GM21619 (cell line): ENCODE measurements around the gene CCDC88B.

Experiments
- ATAC-seq: cut with Tn5 transposase; IDR thresholded peaks from one replicate; pipeline ENCODE4 v1.9.1; 2021; ENCODE audit not compliant: unreplicated experiment

CCDC88B gene

GRCh38 chr11:64379817-64380709, 40.1 kb downstream of the CCDC88B start:
- no peak for ATAC-seq

- ATAC-seq, result no peak
Measured at GRCh38 chr11:64381350-64381749, 41.3 kb downstream of the CCDC88B start.

- ATAC-seq, result no peak
Measured at GRCh38 chr11:64382047-64382446, 42.0 kb downstream of the CCDC88B start.

DNA sequence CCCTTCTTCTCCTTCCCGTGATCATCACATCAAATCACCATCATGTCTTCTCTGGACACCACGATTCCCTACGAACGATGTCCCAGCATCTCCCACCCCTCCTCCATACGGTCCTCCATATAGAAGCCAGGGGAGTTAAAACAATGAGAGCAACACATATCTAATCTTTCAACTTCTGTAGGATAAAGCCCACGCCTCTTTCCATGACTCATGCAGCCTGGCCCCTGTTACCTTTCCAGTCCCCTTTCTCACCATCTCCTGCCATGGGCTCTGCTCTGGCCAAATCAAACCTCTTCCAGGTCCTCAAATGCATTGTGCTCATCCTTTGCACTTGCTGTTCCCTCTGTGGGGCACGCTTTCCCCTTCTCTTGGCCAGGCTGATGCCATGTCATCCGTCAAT, 42.6 kb downstream of the CCDC88B start:
- no peak for ATAC-seq

GRCh38 chr11:64383580-64383979, 43.6 kb downstream of the CCDC88B start:
- ATAC-seq, result no peak

DNA sequence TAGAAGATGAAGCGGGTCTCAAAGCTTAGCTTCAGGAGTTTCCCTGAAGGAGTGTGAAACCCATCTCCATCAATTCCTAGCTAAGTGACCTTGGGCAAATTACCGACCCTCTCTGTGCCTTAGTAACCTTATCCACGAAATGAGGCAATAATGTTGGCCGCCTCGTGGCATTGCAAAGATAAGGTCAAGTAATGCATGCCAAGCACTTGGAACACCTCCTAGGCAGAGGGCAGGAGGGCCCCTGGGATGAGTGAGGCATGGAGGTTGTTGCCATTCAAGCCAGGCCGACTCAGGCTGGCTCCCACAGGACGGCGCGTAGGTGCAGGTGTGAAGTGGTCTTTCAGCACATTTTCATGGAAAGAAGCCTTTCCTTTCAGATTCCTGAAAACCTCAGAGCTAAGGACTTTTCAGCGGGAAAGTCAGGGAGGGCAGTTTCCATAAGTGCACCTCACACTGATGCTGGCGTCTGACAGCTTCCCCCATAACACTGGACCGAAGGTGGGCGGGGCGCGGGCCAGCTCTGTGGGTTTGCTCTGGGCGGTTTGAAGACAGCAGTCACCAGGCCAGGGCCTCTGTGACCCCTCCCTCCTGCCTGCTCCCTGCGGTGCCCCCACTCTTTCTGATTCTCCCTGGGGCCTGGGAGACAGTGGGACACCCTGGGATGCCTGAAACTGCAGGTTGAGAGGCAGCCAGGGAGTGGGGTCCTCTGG, 44.2 kb downstream of the CCDC88B start:
- ATAC-seq, result no peak

DNA sequence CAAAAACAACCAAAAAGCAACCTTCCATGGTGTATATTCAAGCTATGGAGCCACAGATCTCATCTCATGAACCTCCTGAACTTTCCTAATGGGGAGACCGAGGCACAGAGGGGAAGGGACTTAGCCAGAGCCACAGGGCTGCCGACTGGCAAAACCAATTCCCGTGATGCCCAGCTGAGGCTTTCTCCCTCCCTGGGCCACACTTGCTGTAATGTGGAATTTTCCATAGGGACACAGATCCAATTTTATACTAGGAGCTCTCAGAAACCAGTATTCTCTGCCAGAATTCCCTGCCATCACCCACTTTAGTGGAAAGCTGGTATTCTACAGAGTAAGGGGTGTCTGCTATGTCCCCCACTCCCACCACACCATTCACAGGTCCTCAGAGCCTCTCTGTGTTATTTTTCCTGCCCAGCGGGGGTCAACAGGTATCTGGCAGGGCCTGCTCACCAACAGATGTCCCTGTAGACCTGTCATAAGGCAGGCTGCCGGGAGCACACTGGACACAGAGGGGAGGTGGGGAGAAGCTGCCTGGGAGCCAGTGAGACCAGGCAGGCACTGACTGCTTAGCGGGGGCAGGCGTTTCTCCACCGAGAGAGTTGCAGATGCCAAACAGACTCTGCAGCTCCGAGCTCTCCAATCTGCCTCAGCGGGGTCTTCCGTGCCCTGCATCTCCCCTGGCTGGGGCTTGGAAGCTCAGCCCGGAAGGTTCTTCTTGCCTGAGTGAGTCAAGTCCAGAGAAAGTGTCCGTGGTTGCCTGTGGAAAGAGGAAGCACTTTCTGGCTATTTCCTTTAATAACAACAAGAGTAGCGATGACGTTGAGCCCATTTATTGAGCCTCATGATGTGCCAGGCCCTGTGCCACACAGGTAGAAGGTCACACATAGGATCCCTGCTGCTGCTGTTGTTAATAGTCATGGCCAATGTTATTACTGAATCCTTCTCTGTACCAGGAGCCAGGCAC, 45.3 kb downstream of the CCDC88B start:
- ATAC-seq, result no peak

- no peak for ATAC-seq
Measured at GRCh38 chr11:64385945-64386704, 46.1 kb downstream of the CCDC88B start.

GRCh38 chr11:64387916-64388315, 47.9 kb downstream of the CCDC88B start:
- ATAC-seq, result no peak

- no peak for ATAC-seq
Measured at GRCh38 chr11:64388894-64389293, 48.9 kb downstream of the CCDC88B start.

GRCh38 chr11:64389851-64390250, 49.8 kb downstream of the CCDC88B start:
- ATAC-seq, result no peak

GRCh38 chr11:64390558-64390957, 50.6 kb downstream of the CCDC88B start:
- ATAC-seq, result no peak

DNA sequence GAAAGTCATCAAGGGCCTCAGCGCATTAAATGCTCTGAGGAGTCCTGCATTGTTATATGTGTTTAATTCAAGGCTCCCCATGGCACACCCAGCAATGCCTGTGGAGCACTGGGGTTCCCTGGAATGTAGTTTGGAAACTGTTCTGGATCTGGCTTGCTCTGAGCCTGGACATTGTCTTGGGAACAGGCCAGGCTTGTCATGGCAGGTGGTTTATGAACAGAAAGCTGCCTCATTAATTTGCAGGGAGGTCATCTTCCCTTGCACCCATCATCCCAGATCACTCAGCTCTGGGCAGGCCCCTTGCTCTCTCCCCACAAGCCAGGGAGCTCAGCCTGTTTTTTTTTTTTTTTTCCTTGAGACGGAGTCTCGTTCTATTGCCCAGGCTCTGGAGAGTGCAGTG, 51.8 kb downstream of the CCDC88B start:
- no peak for ATAC-seq

DNA sequence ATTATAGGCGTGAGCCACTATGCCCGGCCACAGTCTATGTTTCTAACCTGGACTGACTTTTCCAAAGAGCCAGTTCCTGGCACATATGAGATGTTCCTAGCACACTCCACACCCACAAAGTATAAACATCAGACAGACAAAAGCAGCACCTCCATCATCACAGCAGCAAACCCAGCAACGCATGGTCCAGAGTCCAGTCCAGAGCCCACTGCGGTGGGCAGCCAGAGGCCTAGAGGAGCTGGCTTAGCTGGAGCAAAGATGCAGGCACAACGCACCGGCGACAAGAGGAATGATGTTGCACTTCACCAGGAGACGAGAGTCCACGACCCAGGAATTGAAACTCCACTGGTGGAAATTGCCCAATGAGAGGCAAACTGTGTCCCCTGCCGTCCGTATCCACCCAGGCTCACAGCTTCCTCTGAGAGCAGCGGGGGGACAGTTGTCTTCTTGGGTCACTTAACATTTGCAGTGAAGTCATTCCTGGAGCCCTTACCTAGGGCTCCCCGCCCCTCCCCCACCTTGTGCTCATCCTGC, 55.6 kb downstream of the CCDC88B start:
- ATAC-seq, result no peak

GRCh38 chr11:64396079-64396591, 56.1 kb downstream of the CCDC88B start:
- no peak for ATAC-seq

DNA sequence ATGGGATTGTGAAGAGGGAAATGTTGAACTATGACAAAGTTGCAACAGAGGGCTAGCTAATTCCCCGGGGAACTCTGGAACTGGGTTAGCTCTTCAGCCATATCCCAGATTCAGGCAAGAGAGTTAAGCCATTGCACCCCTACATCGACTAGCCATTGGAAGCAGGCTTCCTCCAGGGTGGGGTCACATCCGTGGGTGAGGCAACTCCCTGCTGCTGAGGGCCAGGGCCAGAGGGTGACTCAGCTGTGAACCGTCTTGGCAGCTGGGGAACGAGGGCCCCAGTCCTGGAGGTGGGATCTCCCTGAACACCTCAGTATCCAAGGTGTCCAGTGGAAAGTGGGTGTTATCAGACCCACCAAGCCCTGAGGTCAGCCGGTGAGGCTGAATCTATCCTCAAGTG, 60.1 kb downstream of the CCDC88B start:
- no peak for ATAC-seq

DNA sequence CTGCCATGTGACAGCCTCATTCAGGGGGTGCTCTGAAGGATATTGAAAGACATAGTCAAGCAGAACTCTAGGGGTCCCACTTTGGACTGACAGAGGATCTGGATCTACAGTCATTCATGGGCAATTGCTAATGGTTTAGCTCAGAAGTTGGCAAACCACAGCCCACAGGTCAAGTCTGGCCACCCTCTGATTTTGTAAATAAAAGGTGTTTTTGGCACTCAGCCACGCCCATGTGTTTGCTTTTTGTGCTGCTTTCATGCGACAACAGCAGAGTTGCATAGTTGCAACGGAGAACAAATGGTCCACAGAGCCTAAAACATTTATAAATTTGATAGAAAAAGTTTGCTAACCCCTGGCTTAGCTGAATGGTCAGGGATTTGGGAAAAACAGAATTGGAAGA, 60.7 kb downstream of the CCDC88B start:
- no peak for ATAC-seq

GRCh38 chr11:64401775-64402174, 61.8 kb downstream of the CCDC88B start:
- no peak for ATAC-seq

DNA sequence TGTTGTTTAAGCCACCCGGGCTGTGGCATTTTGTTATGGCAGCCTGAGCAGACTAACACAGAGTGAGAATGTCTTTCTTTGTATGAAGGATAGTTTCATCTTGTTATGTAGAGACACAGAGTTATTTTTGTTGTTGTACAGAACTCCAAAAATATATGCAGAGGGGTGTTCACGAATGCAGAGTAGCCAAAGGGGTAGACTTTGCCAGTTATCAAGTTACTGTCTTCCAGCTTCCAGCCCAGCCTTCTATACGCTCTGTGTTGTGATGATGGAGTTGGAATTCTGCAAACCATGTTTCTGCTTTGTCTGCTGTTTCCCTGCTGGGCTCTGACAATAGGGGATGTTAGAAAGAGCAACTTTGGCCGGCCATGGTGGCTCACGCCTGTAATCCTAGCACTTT, 63.1 kb downstream of the CCDC88B start:
- ATAC-seq, result no peak
